Transverse colon (tissue), 4 donors: ENCODE measurements around the gene UBE2K. TPM values are rescaled to one million over a fixed set of nuclear protein-coding genes. Genes with fewer than 3 reads are reported as not detected.
"Not testable (repeated sequence)": the region's sequence is repeated elsewhere in the genome, so short reads cannot be mapped to it uniquely, and the experiment has no call there.

Experiments used
- DNase-seq: peaks from one replicate; pipeline ENCODE4 v3.0.0-alpha.2; 2019
- H3K27ac ChIP-seq, 4 donors: fragments of 200-600 bp; sonication (generic); 2 replicates each; pipeline ENCODE4 v1.5.1; 2016 to 2018; ENCODE audit warnings: inconsistent platforms in 4 of 4
- H3K27me3 ChIP-seq: fragments of 200-600 bp; sonication (generic); 2 replicates; pipeline ENCODE4 v1.5.1; 2017; ENCODE audit warnings: inconsistent platforms
- H3K36me3 ChIP-seq, 4 donors: fragments of 200-600 bp; sonication (generic); 2 replicates each; pipeline ENCODE4 v1.5.1; 2017 to 2019; ENCODE audit warnings: inconsistent platforms in 4 of 4
- H3K4me1 ChIP-seq, 4 donors: fragments of 200-600 bp; sonication (generic); 2 replicates each; pipeline ENCODE4 v1.5.1; 2017 to 2020; ENCODE audit warnings: inconsistent platforms in 4 of 4
- H3K4me3 ChIP-seq, 4 donors: fragments of 200-600 bp; sonication (generic); 1 replicate in 1 of 4; 2 replicates in 3 of 4; pipeline versions ENCODE4 v1.5.1 to v1.6.1; 2017 to 2019; ENCODE audit warnings: inconsistent platforms in 4 of 4
- H3K9me3 ChIP-seq, 2 donors: fragments of 200-600 bp; sonication (generic); 2 replicates each; pipeline ENCODE4 v1.5.1; 2017 to 2019; ENCODE audit warnings: inconsistent platforms in 2 of 2
- EP300 ChIP-seq: sonication (generic); formaldehyde crosslinking; IDR thresholded peaks from one replicate; pipeline ENCODE4 v1.6.1; 2017; ENCODE audit warnings: antibody characterized with exemption, low read depth
- POLR2A ChIP-seq: fragments of 450-650 bp; IDR thresholded peaks from one replicate; pipeline ENCODE4 v1.6.1; 2016; ENCODE audit warnings: antibody characterized with exemption, mild to moderate bottlenecking, moderate library complexity
- POLR2AphosphoS5 ChIP-seq, 3 donors: sonication (generic); formaldehyde crosslinking; IDR thresholded peaks; one replicate each; pipeline ENCODE4 v1.6.1; 2016; ENCODE audit warnings: antibody characterized with exemption in 3 of 3
- WGBS, 2 donors: methylation state at CpG; one replicate each; pipeline ENCODE4 v1.1.5; 2018; ENCODE audit warnings: low coverage in 1 of 2; 5-methylcytosine and 5-hydroxymethylcytosine counted together
- in situ Hi-C, 4 donors: fragments of 200-750 bp; cut with MboI; loops; one replicate each; pipeline versions ENCODE4 v1.15.0 to v1.15.1; 2017; ENCODE audit warnings: low sequenced_read_pairs in 3 of 4, low pct_ligation_motif_present in 1 of 4, low pct_unique_long_range_greater_than_20kb in 1 of 4
- intact Hi-C: fragments of 100-400 bp; cut with DNase I; formaldehyde crosslinking; loops from one replicate; pipeline ENCODE4 v1.15.1; 2023; ENCODE audit warnings: low total_unique reads
- total RNA-seq, 4 donors: library from RNA; depleted of rRNA; stranded (reverse); fragments of >200 nt; gene quantifications; one replicate each; pipeline ENCODE4 v1.1.0, GENCODE V29; 2016
- TF ChIP-seq, protein P1 (sequence below), 5 experiments: fragments of 200-600 bp in 3 of 5; fragments of 450-650 bp in 2 of 5; sonication (generic) in 3 of 5; IDR thresholded peaks; 1 replicate in 2 of 5; 2 replicates in 3 of 5; pipeline ENCODE4 v1.5.1; 2016 to 2017; ENCODE audit warnings: antibody characterized with exemption in 5 of 5, inconsistent platforms in 3 of 5, mild to moderate bottlenecking in 2 of 5, moderate library complexity in 1 of 5

The UBE2K gene
- total RNA-seq, 4 donors from 2014 or later = 18.9 to 48.6 (median 37.3) TPM

DNA sequence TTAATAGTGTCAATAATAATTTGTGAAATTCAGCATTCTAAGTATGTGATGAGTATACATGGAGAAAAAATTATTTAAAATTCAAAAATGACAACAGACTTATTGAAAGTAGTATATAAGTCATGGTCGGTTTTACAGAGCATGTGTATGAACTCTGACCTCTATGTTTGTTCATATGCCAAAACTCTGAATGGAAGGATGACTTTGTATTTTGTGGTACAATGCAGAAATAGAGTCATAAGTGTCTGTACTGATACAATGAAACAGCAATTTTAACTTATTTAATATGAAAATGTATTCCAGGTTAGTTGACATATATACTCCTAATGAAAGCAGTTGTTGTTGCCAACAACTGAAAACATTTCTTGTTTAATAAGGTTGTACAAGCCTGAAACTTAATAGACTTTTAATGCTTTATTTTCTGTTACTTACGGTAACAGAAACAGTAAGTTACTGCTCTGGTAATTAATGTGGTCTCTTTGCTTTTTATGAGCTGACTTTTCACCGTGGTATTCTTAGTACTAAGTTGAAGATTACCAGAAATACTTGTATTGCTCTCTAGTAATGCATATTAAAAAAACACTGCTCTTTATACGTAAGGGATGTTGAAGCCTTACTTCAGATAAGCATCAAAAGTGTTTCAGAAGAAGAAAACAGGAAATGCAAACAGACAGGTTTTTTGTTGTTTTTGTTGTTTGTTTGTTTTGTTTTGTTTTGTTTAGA is 1.9 kb downstream of the UBE2K start:
- Histone ChIP-seq H3K9me3 (no peaks in the 10 kb centered on the region), H3K4me1 (peaks cover 5 to 44% (median 29%) of the 10 kb centered on the region in 4 donors), H3K27me3 (no peaks in the 10 kb centered on the region), H3K36me3 (no peaks in the 10 kb centered on the region), H3K27ac (peak overlapping the region in 3 of 4 donors; percentile 92 to 96 (median 94)), H3K4me3 (peak overlapping the region in 3 of 4 donors; percentile 57 to 76 (median 66))
- no peak for DNase-seq
- intact Hi-C loops = loop anchor here (2.0 kb wide), 1 partner anchor 277 kb away; the partner anchor contains the start of gene PDS5A
- in situ Hi-C loops = loop anchor here in 3 of 4 donors (10.0 to 25.0 kb wide), 2 partner anchors 262 to 275 kb away; partner anchors contain the start of gene PDS5A (in 2 of the 3)
- WGBS, 2 donors = 0 to 3% methylated on average over 4 of the region's 4 CpGs
- no peak for TF ChIP-seq POLR2AphosphoS5 (IDR thresholded peaks at IDR 0.05)
- TF ChIP-seq EP300 = no peak
- TF ChIP-seq POLR2A = no peak
- TF ChIP-seq, protein P1, sequence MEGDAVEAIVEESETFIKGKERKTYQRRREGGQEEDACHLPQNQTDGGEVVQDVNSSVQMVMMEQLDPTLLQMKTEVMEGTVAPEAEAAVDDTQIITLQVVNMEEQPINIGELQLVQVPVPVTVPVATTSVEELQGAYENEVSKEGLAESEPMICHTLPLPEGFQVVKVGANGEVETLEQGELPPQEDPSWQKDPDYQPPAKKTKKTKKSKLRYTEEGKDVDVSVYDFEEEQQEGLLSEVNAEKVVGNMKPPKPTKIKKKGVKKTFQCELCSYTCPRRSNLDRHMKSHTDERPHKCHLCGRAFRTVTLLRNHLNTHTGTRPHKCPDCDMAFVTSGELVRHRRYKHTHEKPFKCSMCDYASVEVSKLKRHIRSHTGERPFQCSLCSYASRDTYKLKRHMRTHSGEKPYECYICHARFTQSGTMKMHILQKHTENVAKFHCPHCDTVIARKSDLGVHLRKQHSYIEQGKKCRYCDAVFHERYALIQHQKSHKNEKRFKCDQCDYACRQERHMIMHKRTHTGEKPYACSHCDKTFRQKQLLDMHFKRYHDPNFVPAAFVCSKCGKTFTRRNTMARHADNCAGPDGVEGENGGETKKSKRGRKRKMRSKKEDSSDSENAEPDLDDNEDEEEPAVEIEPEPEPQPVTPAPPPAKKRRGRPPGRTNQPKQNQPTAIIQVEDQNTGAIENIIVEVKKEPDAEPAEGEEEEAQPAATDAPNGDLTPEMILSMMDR (IDR thresholded peaks at IDR 0.05) = no peak

- no peak for TF ChIP-seq POLR2AphosphoS5 (IDR thresholded peaks at IDR 0.05)
- TF ChIP-seq, protein P1 (IDR thresholded peaks at IDR 0.05) = no peak
- no peak for TF ChIP-seq EP300
- TF ChIP-seq POLR2A = no peak
- H3K36me3 ChIP-seq = no peaks in the 10 kb centered on the region
- 33 to 58% methylated on average over 3 of the region's 3 CpGs for WGBS, 2 donors
- no peaks in the 10 kb centered on the region for H3K27me3 ChIP-seq
- H3K27ac ChIP-seq = peak overlapping the region in 3 of 4 donors; percentile 92 to 96 (median 94)
- in situ Hi-C loops (loop anchor here in 1 of 4 donors (10.0 kb wide), 1 partner anchor 274 kb away; the partner anchor contains the start of gene PDS5A), intact Hi-C loops (loop anchor here (2.0 kb wide), 1 partner anchor 276 kb away; the partner anchor contains the start of gene PDS5A)
- no peaks in the 10 kb centered on the region for H3K9me3 ChIP-seq
- no peak for DNase-seq
- H3K4me3 ChIP-seq = peak overlapping the region in 1 of 4 donors; percentile 76
- peaks cover 5 to 46% (median 29%) of the 10 kb centered on the region in 4 donors for H3K4me1 ChIP-seq
Observed at GRCh38 chr4:39700554-39700953, 2.6 kb downstream of the UBE2K start.

DNA sequence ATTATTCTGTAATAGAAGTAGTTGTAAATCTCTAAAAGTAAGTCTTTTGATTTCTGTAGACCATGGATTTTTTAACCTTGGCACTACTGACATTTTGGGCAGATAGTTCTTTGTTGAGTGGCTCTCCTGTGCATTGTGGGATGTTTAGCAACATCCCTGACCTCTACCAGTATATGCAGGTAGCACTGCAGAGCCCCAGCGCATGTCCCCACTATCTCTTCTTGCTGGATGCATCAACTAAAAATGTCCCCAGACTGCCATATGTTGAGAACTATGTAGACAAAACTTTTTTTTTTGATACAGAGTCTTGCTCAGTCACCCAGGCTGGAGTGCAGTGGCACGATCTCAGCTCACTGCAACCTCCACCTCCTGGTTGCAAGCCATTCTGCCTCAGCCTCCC is 4.8 kb downstream of the UBE2K start:
- peaks cover 5 to 47% (median 31%) of the 10 kb centered on the region in 4 donors for H3K4me1 ChIP-seq
- no peak overlapping the region for H3K27ac ChIP-seq
- in situ Hi-C loops (loop anchor here in 1 of 4 donors (10.0 kb wide), 1 partner anchor 272 kb away; the partner anchor contains the start of gene PDS5A), intact Hi-C loops (no loop called here)
- TF ChIP-seq EP300 (no peak), POLR2A (no peak), POLR2AphosphoS5 (IDR thresholded peaks at IDR 0.05) (no peak)
- TF ChIP-seq, protein P1 (IDR thresholded peaks at IDR 0.05) = no peak
- H3K36me3 ChIP-seq = no peaks in the 10 kb centered on the region
- H3K4me3 ChIP-seq = no peak overlapping the region
- H3K27me3 ChIP-seq = no peaks in the 10 kb centered on the region
- no peaks in the 10 kb centered on the region for H3K9me3 ChIP-seq
- DNase-seq = no peak
- WGBS, 2 donors = 80 to 100% methylated on average over 1 to 2 of the region's 2 CpGs

DNA sequence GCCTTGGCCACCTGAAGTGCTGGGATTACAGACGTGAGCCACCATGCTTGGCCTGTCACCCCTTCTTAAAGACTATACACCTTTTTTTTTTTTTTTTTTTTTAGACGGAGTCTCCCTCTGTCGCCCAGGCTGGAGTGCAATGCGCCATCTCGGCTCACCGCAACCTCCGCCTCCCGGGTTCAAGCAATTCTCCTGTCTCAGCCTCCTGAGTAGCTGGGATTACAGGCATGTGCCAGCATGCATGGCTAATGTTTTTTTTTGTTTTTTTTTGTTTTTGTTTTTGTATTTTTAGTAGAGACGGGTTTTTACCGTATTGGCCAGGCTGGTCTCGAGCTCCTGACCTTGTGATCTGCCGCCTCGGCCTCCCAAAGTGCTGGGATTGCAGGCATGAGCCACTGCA is 6.9 kb downstream of the UBE2K start:
- H3K27me3 ChIP-seq, H3K4me3 ChIP-seq, intact Hi-C loops, H3K27ac ChIP-seq, DNase-seq, H3K9me3 ChIP-seq, H3K36me3 ChIP-seq: not testable (repeated sequence)
- in situ Hi-C loops = loop anchor here in 1 of 4 donors (10.0 kb wide), 1 partner anchor 270 kb away; the partner anchor contains the start of gene PDS5A
- H3K4me1 ChIP-seq = peaks cover 5 to 55% (median 26%) of the 10 kb centered on the region in 4 donors
- WGBS, 2 donors = 96 to 100% methylated on average over 2 to 13 of the region's 13 CpGs
